Brain pericyte (primary cell): Measurements from ENCODE around the gene MKKS.
"Not testable (repeated sequence)": the region's sequence is repeated elsewhere in the genome, so short reads cannot be mapped to it uniquely, and the experiment has no call there.

Source experiments
- DNase-seq: peaks from one replicate; pipeline ENCODE4 v3.0.0-alpha.2; 2012; ENCODE audit warnings: low read depth, low spot score

Gene MKKS

GRCh38 chr20:10449270-10449669, 15.2 kb upstream of the MKKS start:
- no peak for DNase-seq

- DNase-seq = no peak
These were observed 14.5 kb upstream of the MKKS start for GRCh38 chr20:10448270-10449156.

GRCh38 chr20:10447028-10447427, 13.0 kb upstream of the MKKS start:
- no peak for DNase-seq

GRCh38 chr20:10445758-10446157, 11.7 kb upstream of the MKKS start:
- no peak for DNase-seq

- no peak for DNase-seq
These were observed 9.9 kb upstream of the MKKS start for GRCh38 chr20:10443936-10444335.

- no peak for DNase-seq
These were observed 4.2 kb upstream of the MKKS start for GRCh38 chr20:10438217-10438616.

GRCh38 chr20:10436053-10436699, 2.2 kb upstream of the MKKS start:
- DNase-seq = no peak

GRCh38 chr20:10434832-10435812, 1.1 kb upstream of the MKKS start, which contains the start of gene SLX4IP:
Gene SLX4IP (plus strand): TSS chr20:10435305. CDS start chr20:10458205, 22,900 bp downstream.
- peak; percentile 79 for DNase-seq

GRCh38 chr20:10434467-10434831, 427 bp upstream of the MKKS start:
- peak; percentile 97 for DNase-seq

- no peak for DNase-seq
These were observed 904 bp downstream of the MKKS start for GRCh38 chr20:10433014-10433622.

GRCh38 chr20:10432079-10432478, 1.9 kb downstream of the MKKS start:
- DNase-seq = no peak

GRCh38 chr20:10430704-10431103, 3.3 kb downstream of the MKKS start:
- DNase-seq = no peak

- no peak for DNase-seq
These were observed 4.0 kb downstream of the MKKS start for GRCh38 chr20:10430000-10430466.

- no peak for DNase-seq
These were observed 4.5 kb downstream of the MKKS start for GRCh38 chr20:10429443-10429981.

- DNase-seq = no peak
These were observed 6.0 kb downstream of the MKKS start for GRCh38 chr20:10428008-10428407.

- DNase-seq = peak; percentile 31
These were observed 6.8 kb downstream of the MKKS start for GRCh38 chr20:10427060-10427692.

- DNase-seq = no peak
These were observed 10.3 kb downstream of the MKKS start for GRCh38 chr20:10423735-10424134.

GRCh38 chr20:10419550-10420133, 14.4 kb downstream of the MKKS start:
- no peak for DNase-seq

- not testable (repeated sequence) for DNase-seq
These were observed 16.8 kb downstream of the MKKS start for GRCh38 chr20:10417218-10417617.

GRCh38 chr20:10415013-10415650, 18.9 kb downstream of the MKKS start:
- DNase-seq = no peak
